Activated CD8-positive, alpha-beta memory T cell treated with anti-CD3 and anti-CD28 coated beads, Interleukin-2, amount 50 U/mL, for 4 hours (primary cell): ENCODE results near the gene SPRED2.
"Not testable (repeated sequence)": the region's sequence is repeated elsewhere in the genome, so short reads cannot be mapped to it uniquely, and the experiment has no call there.

ENCODE experiments used
- DNase-seq: peaks from one replicate; pipeline ENCODE4 v3.0.0-alpha.2; 2020

The SPRED2 gene

DNA sequence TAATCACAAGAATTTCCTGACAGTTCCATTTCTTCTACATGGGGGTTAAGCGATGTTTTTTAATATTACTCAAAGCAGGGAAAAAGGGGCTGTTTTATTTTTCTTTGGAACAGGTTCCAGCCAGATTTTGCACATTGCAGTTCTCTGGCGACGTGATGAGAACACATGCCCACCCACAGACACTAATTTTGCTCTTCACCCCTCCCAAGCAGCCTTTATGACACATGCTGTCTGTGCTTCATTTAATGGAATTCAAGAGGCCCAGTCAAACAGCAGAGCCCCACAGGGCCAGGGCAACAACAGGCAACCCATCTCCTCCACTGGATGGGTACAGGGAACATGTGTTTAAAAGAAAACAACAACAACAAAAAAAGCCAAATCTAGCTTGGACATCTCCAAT lies 70.8 kb downstream of the SPRED2 start:
- no peak for DNase-seq

DNA sequence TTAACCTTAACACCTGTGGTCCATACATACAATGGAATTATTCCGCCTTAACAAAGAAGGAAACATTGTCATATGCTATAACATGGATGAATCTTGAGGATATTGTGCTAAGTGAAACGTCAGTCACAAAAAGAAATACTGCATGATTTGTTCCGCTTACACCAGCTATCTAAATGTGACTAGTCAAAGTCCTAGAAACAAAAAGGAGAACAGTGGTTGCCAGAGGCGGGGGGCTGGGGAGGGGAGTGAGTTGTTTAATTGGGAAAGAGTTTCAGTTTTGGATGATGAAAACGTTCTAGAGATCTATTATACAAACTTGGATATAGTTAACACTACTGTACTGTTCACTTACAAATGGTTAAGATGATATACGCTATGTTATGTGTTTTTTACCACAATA lies 72.0 kb downstream of the SPRED2 start:
- DNase-seq, result no peak

- DNase-seq, result no peak
Measured at GRCh38 chr2:65358678-65359400, 73.6 kb downstream of the SPRED2 start.

GRCh38 chr2:65357959-65358294 lies 74.5 kb downstream of the SPRED2 start:
- DNase-seq, result no peak

DNA sequence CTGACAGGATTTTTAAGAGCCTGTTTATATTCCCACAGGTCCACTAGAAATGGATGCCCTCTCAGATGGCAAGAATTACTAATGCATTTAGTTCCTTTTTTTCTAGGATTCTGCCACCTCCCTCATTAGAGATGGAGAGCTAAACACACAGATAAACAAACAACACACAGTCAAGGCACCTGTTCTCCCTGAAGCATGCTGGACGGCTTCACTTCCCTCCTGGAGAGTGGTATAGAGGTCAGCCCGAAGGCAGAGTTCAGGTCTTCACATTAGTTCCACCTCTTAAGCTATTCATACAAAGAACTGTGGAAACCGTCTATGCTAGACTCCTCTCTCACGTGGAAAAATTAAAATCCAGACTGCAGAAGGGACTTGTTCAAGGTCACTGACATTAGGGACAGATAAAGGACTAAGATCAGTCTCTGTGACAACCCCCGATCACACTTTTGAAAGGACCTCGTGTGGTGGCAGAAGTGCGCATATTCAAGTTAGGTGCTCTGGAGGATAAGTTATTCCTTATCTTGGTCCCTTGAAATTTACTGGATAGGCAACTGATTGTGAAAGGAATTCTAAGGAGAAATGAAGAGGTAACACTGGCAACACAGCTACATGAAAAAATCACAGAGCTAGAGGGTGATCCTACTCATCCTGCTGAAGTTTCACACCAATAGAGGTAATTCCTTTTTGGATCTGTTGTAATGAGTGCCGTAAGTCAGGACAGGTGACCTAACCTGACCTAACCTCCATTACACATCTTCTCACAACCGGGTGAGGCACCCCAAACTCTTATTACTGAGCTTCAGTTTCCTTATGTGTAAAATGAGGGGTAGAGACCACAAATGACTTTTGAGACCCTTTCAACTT lies 75.1 kb downstream of the SPRED2 start:
- no peak for DNase-seq

DNA sequence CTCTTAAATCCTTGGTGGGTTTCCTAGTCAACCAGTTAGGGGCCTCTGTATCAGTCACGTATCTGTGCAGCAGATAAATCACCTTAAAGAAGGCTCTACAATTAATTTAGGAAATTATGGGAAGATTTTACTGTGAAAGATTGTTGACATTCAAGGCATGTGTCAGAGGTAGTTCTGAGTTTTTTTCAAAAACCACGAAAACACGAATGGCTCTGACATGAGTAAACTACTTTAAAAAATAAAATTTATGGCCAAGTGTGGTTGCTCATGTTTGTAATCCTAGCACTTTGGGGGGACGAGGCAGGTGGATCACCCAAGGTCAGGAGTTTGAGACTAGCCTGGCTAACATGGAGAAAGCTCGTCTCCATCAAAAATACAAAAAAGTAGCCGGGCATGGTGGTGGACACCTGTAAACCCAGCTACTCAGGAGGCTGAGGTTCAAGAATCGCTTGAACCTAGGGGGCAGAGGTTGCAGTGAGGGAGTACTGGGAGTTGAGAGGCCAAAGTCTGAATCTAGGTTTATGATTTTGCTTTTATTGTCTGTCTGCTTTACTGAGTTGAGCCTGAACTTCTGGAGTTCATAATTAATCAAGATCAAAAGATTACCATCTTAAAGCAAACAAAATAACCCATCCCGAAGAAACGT lies 77.1 kb downstream of the SPRED2 start:
- no peak for DNase-seq

DNA sequence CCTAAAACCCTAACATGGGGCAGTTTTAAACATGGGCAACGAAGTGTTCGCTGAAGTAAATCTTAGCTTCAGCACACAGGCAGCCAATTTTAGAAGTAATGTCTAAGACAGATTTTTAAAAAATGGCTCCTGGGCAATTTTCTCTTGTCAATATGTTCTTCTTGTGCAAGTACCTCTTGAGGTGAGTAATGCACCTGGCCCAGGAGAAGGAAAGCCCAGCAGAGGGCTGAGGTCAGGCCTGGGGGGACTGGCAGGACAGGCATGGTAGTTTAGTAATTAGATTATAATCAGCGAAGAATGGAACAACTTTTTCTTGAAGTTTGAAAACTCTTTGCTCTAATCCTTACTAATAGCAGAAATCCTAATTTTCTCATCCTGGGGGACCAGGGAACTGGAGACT lies 77.6 kb downstream of the SPRED2 start:
- DNase-seq, result no peak

GRCh38 chr2:65353927-65354326 lies 78.5 kb downstream of the SPRED2 start:
- no peak for DNase-seq

GRCh38 chr2:65353046-65353445 lies 79.4 kb downstream of the SPRED2 start:
- no peak for DNase-seq

DNA sequence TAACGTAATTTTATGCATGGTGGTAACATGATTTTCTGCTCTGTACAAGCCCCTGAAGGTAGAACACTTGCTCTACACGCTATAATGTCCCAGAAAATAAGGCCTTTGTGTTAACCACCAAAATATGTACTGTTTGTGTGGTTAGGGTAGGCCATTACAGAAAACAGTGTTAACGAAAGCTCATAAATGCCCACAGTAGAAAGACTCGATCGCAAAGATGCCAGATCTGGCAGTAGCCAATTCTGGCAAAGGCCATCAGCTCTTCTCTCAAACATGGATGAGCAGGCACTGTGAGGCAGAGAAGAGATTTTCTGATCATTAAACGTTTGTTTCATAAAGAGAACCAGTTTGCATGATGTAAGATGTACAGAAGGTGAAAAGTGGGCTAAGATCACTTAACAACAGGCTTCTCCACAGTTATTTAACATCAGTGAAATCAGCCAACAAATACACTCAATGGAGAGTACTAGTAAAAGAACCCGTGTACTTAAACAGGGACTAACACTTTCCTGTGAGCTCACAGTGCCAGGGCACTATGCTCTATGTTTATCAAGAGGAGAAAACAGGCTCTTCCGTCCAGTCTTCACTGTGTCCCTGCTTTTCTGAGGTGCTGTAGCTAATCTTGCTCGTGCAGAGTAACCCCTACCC lies 80.3 kb downstream of the SPRED2 start:
- DNase-seq, result no peak

- no peak for DNase-seq
Measured at GRCh38 chr2:65351234-65351947, 81.0 kb downstream of the SPRED2 start.

- DNase-seq, result no peak
Measured at GRCh38 chr2:65350651-65351056, 81.7 kb downstream of the SPRED2 start.

GRCh38 chr2:65349863-65350262 lies 82.5 kb downstream of the SPRED2 start:
- DNase-seq, result no peak

DNA sequence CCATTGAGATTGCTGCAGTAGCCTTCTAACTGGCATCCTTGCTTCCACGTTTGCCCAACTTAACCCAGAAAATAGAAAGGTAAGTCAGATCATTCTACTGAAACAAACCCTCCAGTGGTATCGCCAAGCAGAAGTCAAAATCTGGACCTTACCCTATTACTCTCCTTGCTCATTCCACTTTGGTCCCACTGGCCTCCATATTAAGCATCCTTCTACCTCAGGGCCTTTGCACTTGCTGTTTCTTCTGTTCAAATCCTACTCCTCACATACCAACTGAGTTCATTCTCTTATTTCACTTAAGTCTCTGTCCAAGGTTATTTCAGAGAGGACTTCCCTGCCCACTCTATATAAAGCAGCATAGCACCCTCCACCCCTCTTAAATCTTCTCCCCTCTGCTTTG lies 84.5 kb downstream of the SPRED2 start:
- DNase-seq, result no peak

- no peak for DNase-seq
Measured at GRCh38 chr2:65345631-65346030, 86.8 kb downstream of the SPRED2 start.

DNA sequence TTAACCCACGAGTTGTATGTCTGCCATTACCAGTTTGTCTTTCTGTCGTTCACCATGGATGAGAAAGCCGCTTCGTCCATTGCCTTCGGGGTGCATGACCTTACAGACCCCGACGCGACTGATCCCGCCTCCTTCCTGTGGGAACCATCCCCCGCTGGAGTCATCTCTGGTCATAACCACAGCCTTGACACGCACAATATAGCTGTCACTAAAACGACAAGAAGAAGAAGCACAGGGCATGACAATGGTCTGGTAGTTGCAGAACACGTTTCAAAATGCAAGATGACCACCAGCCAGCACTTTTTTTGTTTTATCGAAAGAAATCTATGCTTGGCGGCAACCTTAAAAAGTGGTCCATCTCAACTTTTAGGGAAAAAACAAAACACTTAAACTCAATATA lies 87.7 kb downstream of the SPRED2 start:
- no peak for DNase-seq

GRCh38 chr2:65344182-65344581 lies 88.2 kb downstream of the SPRED2 start:
- DNase-seq, result no peak

DNA sequence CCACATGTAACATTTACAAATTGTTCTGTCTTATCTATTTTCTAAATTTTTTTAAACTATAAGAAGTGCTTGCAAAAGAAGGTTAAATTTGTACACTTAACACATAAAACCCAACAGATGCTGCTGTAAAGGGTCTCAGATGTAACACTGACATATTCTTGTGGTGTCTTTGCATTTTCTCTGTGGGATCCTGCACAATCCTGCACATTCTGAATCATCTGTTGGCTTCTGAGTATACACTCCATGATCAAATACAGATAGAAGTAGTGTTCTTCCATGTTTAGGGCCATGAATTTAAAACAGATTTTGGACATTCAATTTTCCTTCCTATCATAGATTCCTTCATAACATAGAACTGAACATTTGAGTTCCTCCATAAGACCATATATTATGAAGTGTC lies 89.0 kb downstream of the SPRED2 start:
- no peak for DNase-seq

DNA sequence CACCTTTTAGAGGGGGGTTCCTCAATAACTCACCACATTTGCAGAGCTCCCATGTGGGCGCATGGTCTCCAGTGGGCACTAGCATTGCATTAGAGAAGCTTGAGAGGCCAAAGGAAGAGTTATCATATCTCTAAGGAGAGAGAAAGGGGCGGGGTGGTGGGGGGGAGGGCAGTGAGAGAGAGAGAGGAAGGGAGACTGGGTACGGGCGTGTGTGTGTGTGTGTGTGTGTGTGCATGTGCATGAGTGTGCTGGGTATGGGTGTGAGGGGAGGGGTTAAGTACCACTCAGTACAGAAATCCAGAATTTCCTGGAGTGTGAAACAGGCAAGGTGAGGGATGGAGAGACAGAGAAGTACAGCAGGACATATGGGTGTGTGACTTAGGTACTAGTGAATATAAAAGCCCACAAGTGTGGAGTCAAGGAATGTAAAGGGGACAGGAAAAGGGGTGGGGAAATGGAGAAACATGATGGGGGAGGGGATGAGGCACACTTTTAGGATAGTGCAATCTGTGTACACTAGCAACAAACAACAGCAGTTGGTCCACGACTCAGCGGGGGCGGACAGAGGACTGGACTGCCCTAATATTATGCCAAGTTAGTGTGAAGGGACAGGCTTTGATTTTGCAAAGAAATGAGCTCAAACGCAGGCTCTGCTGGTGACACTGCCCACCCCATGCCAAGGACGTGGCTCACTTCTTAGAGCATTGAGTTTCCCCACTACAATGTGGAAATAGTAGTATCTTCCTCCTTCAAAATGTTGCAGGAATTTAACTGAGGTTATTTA lies 91.3 kb downstream of the SPRED2 start:
- DNase-seq, result no peak

- no peak for DNase-seq
Measured at GRCh38 chr2:65339648-65340047, 92.8 kb downstream of the SPRED2 start.

- DNase-seq, result not testable (repeated sequence)
Measured at GRCh38 chr2:65338830-65339495, 93.4 kb downstream of the SPRED2 start.
